Stimulated activated CD4-positive, alpha-beta T cell treated with anti-CD3 and anti-CD28 coated beads, TNF-alpha, amount 100 ng/mL, for 24 hours (primary cell): Measurements from ENCODE around the gene DCTPP1.
"Not testable (repeated sequence)": the region's sequence is repeated elsewhere in the genome, so short reads cannot be mapped to it uniquely, and the experiment has no call there.

Experiments used
- DNase-seq, 3 experiments: peaks; one replicate each; pipeline ENCODE4 v3.0.0-alpha.2; 2020; ENCODE audit warnings: low read depth in 3 of 3

Gene DCTPP1

DNA sequence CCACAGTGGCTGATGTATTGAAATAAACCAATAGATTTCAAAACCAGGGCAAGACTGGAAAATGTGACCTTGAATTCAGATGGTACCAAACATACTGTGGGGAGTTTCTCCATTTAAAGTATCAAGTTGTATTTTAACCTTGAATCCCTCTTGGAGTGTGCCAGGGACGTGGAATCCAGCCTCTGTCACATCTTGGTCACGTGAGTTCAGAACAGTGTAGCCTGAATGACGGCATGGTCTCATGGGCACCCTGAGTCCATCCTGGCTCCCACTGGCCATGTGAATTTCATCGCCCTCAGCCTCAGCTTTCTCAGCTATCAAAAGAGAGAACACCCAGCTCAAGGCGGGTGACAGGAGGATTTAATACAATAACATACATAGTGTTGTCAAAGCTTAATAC is 15.7 kb downstream of the DCTPP1 start:
- DNase-seq: no peak

DNA sequence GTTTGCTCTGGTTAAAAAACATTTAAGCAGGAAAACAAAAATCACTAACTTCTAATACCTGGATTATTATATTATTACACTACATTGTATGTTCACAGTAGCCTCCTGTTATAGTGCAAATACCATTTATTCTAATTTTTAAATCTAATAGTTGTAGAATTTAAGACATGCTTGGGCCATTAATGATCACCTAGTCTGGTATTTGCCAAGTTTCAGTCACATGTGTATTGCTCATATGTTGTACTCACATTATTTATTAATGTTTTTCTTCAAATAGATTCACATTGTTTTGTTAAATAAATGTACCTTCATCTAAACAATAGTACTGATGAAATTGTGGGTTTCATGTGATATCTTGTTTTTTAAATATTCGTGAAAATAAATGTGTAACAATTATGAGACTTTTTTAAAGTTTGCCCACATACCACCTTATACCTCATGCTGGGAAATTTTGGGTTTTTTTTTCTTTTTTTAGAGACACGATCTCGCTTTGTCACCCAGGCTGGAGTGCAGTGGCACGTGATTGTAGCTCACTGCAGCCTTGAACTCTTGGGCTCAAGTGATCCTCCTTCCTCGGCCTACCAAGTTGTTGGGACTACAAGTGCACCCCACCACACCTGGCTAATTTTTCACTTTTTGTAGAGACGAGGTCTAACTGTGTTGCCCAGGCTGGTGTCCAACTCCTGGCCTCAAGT is 16.6 kb downstream of the DCTPP1 start:
- no peak for DNase-seq

DNA sequence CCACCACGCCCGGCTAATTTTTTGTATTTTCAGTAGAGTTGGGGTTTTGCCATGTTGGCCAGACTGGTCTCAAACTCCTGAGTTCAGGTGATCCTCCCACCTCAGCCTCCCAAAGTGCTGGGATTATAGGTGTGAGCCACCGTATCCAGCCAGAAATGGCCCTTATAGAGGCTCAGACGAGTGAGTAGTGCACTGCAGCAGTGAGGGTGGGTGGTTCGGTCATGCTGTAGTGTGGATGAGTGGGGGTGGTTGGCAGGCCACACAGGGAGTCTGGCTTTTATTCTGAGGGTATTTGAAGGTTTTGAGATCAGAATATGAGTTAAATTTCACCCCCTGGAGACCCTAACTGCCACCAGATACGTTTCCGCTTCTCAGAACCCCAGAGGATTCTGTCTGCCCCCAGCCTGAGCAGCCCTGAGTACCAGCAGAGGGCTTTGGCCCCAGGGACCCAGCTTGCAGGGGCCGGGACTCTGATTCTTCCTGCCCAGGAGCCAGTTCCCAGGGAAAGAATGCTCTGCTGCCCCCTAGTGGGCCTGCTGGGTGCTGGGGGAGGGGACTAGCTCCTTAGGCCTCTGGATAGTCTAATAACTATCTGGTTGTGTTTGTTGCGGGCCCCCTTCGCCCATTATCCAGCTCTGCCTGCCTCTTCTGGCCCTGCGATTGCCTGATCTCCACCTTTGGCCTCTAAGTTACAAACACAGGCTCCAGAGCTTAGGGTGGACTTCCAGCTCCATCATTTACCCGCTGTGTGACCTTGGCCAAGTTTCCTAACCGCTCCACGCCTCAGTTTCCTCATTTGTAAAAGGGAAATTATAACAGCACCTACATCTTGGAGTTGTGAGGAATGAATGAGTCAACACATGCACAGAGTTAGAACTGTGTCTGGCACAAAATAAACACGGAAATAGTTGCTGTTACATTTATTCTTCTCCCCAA is 20.4 kb downstream of the DCTPP1 start:
- peak; percentile 84 to 91 (median 85) for DNase-seq

DNA sequence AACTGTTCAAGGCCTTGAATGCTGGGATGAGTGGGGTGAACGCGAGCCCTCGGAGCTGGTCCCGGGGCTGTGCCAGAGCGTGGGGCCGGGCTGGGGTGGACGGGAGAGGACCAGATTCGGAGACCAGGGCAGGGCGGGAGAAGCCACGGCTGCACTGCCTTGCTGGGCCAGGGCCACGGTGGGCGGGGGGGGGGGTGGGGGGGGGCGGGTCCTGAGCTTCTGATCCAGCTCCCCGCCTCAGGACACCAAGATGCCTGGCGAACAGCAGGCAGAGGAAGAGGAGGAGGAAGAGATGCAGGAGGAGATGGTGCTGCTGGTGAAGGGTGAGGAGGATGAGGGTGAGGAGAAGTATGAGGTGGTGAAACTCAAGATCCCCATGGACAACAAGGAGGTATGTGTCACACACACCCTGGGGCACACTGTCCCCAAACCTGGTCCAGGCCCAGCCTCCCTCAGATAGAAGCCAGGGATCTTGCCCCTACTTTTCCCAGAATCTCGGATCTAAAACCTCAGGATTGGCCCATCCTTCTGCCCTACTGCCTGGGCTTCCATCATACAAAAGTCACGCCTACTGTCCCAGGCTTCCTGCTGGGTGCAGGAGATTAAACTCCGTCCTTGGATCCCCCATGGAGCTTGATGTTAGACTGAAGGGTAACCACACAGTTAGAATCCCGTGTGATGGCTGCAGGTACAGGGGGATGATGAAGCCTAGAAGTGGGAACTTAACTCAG is 21.9 kb downstream of the DCTPP1 start:
- DNase-seq: no peak

DNA sequence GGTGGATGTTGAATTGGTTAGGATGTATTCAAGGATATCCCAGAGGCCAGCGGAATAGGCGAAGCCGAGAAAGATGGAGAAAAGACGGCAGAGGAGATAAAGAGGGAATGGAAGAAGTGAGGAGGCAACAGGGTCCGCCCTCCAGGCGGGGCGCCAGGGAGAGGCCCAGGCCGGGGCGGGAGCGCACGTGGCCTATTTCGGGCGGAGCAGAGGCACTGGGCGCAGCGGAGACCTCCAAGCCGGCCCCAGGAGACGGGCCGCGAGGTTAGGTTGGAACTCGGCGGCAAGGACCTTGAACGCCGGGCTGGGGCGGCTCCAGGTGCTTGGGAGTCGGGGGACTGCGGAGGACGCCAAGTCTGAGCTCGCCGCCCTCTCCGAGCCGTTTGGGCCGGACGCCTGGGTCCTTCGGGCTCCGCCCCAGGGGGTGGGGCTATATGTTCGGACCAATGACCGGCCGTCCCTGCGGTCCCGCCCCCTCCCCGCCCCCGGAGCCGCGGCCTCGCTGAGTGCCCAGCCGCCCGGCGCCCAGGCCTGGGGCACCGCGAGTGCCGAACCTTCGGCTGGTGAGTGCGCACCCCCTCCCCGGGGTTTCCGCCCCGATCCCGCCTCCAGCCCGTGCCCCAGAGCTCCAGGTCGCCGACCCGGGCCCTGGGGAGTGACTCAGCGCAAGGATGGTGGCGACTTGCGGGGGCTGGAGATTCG is 22.6 kb downstream of the DCTPP1 start, which contains the start of gene ZNF771:
ZNF771 (plus strand) TSS at position 505 of the 702 bp plus-strand sequence. CDS start 448 bp downstream, outside the sequence.
- peak; percentile 85 to 96 (median 88) for DNase-seq

DNA sequence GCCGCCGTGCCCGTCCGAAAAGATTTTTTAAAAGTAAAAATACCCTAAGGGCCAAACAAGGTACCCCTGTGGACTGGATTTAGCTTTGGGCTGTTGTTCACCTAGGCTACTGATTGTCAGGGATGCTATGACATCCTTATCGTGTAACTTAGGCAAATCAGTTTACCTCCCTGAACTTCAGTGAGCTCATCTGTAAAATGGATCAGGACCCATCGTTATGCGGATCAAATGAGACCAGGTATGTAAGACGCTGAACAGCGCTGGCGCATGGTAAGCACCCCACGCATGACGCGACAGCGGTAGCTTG is 23.1 kb downstream of the DCTPP1 start:
- no peak for DNase-seq

DNA sequence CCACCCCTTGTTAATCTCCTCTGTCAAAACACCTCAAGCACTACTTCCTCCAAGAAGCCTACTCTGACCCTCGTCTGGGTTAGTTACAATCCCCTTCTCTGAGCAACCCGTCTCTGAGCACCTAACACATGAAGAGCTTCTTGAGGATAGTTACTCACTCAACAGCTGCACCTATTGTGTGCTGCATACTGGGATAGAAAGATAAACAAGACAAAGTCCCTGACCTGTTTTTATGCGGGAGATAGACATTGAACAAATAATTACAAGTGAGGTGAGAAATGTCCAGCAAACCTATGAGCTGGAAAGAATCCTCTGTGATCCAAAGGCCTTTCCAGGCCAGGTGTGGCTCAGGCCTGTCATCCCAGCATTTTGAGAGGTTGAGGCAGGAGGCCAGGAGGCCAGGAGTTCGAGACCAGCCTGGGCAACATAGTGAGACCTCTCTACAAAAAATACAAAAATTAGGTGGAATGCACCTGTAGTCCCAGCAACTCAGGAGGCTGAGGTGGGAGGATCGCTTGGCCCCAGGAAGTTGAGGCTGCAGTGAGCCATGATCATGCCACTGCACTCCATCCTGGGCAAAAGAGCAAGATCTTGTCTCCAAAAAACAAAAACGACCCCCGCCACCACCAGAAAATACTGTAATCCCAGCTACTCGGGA is 27.9 kb downstream of the DCTPP1 start:
- no peak for DNase-seq

DNA sequence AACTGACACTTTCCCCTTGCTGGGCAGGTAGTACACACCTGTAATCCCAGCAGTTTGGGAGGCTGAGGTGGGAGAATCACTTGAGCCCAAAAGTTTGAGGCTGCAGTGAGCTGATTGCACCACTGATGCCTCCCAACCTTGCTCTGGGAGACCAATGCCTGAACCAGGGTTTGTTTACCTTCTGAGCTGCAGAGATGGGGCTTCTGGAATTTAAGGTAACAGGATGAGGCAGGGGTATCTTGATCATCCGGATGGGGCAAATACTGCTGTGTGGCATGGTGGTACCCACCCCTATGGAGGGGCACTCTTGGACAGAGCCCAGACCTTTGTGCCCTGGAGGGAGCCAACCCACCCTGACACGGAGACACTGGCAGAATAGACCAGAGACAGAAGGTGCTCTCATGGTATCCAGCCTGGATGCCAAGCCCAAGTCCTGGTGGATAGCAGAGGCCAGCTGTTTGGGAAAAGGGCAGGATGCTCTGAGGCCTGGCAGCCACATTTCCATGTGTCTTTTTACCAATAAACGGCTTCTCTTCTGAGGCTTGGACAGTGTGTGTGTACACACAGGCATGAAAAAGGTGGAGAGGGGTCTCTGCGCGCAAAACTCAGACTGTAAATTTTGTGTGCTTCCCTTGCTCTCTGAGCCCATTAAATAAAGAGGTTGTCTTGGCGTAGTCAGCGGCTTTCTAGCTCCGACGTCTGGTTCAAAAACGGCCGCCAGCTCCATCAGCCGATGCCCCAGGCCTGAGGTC is 30.2 kb downstream of the DCTPP1 start:
- DNase-seq: no peak

DNA sequence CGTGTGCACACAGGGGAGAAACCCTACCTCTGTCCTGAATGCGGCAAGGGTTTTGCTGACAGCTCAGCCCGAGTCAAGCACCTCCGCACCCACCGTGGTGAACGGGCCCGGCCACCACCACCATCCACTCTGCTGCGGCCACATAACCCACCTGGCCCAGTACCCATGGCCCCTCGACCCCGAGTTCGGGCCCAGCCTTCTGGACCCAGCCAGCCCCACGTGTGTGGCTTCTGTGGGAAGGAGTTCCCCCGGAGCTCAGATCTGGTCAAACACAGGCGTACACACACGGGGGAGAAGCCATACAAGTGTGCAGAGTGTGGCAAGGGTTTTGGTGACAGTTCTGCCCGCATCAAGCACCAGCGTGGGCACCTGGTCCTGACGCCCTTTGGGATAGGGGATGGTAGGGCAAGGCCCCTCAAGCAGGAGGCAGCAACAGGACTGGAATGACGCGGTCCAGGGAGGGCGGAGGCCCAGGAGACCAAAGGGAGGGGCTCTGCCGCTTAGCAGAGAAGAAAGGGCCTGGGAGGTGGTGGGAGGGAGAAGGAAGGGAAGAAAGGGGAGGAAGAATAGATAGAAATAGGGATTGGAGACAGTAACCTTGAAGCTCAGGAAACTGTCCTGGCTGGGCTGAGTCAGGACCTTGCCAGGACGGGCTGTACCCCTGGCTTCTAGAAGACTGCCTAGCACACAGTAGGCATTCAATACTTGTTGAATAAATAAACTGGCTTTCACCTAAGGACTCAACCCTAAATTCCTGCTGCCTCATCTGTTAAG is 31.0 kb downstream of the DCTPP1 start:
- DNase-seq: no peak

DNA sequence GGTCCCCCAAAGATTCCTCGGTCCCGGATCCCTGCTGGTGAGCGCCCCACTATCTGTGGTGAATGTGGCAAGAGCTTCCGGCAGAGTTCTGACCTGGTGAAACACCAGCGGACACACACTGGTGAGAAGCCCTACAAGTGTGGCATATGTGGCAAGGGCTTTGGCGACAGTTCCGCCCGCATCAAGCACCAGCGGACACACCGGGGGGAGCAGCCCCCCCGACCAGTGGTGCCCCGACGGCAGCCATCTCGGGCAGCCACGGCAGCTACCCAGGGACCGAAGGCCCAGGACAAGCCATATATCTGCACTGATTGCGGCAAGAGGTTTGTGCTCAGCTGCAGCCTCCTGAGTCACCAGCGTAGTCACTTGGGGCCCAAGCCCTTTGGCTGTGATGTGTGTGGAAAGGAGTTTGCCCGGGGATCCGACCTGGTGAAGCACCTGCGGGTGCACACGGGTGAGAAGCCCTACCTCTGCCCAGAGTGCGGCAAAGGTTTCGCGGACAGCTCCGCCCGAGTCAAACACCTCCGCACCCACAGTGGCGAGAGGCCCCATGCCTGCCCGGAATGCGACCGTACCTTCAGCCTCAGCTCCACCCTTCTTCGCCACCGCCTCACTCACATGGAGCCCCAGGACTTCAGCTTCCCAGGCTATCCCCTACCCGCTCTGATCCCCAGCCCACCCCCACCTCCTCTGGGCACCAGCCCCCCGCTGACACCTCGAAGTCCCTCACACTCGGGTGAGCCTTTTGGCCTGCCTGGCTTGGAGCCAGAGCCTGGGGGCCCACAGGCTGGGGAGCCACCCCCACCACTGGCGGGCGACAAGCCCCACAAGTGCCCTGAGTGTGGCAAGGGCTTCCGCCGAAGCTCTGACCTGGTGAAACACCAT is 31.8 kb downstream of the DCTPP1 start:
- no peak for DNase-seq

DNA sequence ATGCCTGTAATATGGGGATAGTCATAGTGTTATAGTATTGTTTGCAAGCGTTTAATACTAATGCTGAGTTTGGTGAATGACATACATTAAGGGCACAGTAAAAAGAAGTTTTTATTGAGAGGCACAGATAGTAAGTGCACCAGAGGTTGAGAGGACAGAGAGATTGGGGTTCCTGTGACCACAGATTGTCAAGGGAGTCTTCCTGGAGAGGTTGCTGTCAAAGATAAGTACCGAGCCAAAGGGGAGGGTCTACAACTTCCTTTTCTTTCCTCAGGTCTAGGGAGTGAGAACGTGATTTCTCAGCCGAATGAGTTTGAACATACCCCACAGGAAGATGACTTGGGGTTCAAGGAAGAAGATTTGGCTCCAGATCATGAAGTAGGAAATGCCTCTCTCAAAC is 32.8 kb downstream of the DCTPP1 start:
- DNase-seq: no peak

DNA sequence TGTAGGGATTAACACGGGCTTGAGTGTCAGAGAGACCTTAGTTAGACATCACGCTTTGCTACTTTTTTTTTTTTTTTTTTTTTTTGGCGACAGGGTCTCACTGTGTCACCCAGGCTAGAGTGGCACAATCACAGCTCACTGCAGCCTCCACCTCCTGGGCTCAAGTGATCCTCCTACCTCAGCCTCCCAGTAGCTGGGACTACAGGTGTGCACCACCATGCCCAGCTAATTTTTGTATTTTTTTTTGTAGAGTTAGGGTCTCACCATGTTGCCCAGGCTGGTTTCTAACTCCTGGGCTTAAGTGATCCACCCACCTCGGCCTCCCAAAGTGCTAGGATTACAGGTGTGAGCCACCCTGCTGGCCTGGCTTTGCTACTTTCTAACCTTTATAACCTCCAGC is 33.2 kb downstream of the DCTPP1 start:
- not testable (repeated sequence) for DNase-seq

DNA sequence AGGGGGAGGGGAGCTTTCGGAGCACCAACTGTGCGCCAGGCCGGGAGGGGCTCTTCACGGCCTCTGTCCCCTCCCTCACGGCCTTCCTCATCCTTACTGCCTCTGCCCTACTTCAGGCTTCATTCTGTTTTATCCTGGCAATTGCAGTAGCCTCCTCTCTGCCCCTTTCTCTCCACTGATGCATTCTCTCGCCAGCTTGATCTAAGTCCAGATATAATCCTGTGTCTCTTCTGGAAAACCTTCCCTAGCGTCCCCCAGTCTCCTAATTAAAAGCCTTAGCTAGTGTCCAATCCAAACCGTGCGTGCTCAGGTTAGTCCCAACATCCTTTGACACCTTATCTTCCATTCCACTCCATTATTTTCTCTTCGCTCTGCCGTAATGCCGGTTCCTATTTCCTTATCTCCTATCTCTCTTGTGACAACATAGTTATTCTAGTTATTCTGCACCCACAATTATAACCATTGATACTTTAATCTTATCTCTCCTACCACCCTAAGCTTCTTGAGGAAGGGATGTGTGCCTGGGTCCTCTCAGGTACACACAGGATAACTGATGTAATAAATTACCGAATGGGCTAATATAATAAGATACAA is 33.7 kb downstream of the DCTPP1 start:
- DNase-seq: no peak

DNA sequence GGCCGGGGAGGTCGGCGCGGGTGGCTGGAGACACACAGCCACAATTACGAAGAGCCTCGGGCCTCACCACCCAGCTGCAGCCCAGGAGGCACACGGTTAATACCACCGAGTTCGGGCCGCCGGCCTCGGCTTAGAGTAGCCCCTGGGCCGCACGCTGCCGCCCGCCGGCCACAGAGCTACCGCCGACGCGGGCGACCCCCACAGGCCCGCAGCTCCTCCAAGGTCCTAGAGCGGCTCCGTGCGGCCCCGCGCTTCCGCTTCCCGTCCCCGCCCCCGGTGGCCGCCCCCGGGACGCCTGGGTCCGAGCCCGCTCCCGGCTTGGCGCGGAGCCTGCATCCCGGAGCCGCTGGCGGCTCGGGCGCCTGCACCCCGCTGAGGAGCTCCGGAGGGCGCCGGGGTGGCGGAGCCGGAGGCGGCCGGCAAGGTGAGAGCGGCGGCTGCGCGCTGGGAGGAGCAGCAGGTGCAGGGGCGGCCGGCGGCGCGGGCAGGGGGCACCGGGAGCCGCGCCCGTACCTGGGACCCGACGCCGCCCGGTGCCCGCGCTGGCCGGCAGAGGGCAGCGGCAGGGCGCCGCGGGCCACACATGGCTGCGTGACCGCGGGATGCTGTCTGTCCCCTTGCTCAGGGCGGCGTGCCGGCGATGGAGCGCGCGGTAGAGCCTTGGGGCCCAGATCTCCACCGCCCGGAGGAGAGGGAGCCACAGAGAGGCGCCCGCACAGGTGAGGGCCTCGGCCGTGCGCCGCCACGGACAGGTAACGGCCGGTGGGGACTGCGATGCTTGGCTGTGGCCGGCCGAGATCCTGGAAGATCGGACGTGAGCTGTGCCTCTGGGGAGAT is 34.5 kb downstream of the DCTPP1 start, which contains the start of gene ZNF48:
ZNF48 (plus strand) TSS at position 266 of the 837 bp plus-strand sequence; CDS start at position 641, 375 bp downstream.
- peak in 2 of 3 experiments; percentile 16 to 61 for DNase-seq

DNA sequence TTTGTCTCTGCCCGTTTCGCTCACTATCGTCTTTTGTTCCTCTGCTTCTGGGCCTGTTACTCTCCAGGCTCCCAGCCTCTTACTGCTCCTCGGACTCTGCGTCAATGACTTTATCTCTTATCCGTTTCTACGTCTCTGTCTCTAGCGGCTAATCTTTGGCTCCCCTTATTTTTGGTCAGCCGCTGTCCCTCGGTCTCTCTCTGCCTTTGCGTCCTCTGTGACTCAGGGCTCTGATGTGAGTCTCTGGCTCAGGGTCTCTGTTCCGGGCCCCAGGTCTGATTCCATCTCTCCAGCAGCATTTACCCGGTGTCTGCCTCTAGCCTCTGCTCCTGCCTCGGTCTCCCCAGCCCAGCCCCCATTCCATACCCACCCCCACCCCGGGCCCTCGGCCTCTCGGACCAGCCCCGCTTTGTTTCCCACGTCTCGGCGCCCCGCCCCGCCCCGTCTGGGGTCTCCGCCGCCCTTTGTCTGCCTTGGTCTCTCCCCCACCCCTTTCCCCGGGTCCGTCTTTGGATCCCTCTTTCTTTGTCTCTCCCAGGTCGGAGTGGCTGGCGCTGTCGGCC is 35.2 kb downstream of the DCTPP1 start:
- DNase-seq: no peak

DNA sequence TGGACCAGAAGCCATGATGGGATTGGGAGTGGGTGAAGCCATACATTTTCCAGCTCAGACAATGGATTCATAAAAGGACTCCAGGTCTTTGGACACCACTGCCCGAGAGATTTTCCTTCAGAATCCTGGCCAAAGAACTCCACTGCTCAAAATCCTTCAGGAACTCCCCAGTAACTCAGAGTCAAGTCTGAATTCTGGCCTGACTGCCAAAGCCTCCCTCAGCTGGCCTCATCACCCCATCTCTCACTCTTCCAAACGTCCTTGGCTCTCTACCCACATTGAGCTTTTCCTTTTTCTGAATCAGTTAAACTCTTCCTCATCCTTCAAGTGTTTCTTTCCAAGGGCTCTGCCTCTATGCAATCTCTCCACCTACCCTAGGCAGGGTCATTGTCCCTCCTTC is 46.3 kb downstream of the DCTPP1 start:
- DNase-seq: no peak
